ENCODE measurements around the gene C10orf90.

DNA sequence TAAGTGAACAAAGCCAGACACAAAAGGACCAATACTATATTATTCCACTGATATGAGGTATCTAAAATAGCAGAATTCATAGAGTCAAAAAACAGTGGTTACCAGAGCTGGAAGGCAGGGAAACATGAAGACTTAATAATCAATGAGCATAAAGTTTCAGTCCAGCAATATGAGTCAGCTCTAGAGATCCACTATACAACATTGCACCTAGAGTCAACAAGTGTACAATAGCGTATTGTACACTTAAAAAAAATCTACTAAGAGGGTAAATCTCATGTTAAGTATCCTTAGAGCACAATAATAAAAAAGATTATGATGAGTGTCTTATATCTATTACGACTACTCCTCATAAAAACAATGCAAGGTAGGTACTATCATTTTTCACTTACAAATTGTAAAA, 36.1 kb downstream of the C10orf90 start:
- TF ChIP-seq, protein P1, sequence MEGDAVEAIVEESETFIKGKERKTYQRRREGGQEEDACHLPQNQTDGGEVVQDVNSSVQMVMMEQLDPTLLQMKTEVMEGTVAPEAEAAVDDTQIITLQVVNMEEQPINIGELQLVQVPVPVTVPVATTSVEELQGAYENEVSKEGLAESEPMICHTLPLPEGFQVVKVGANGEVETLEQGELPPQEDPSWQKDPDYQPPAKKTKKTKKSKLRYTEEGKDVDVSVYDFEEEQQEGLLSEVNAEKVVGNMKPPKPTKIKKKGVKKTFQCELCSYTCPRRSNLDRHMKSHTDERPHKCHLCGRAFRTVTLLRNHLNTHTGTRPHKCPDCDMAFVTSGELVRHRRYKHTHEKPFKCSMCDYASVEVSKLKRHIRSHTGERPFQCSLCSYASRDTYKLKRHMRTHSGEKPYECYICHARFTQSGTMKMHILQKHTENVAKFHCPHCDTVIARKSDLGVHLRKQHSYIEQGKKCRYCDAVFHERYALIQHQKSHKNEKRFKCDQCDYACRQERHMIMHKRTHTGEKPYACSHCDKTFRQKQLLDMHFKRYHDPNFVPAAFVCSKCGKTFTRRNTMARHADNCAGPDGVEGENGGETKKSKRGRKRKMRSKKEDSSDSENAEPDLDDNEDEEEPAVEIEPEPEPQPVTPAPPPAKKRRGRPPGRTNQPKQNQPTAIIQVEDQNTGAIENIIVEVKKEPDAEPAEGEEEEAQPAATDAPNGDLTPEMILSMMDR (IDR thresholded peaks at IDR 0.05) = no peak
- TF ChIP-seq EZH2 (IDR thresholded peaks at IDR 0.05) (no peak), EZH2phosphoT487 (IDR thresholded peaks at IDR 0.05) (no peak)

Data from neural progenitor cell (in vitro differentiated cells).